ENCODE results near the gene TTC13. TPM values are rescaled to one million over a fixed set of nuclear protein-coding genes. Genes with fewer than 3 reads are reported as not detected.

The TTC13 gene
- total RNA-seq, 3 donors from 2014 or later, result 20.5 to 26.6 (median 22.0) TPM

DNA sequence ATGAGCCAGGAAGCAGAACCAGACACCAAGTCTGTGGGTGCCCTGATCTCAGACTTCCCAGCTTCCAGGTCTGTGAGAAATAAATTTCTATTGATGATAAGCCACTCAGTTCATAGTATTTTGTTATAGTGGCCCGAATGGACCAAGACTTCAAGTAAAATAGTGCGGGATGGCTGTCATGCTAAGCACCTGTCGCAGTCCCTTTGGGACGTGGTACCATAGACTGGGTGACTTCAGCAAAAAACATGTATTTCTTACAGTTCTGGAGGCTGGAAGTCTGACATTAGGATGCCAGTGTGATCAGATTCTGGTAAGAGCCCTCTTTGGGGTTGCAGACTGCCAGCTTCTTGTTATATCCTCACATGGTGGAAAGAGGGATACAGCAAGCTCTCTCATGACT lies 107.7 kb downstream of the TTC13 start:
- no peaks in the 10 kb centered on the region for H3K27me3 ChIP-seq
- no peak for DNase-seq (ENCODE audit: low spot score in 2 of 2)
- TF ChIP-seq POLR2A (IDR thresholded peaks at IDR 0.05) (no peak), POLR2AphosphoS5 (IDR thresholded peaks at IDR 0.05) (no peak)
- TF ChIP-seq, protein P1, sequence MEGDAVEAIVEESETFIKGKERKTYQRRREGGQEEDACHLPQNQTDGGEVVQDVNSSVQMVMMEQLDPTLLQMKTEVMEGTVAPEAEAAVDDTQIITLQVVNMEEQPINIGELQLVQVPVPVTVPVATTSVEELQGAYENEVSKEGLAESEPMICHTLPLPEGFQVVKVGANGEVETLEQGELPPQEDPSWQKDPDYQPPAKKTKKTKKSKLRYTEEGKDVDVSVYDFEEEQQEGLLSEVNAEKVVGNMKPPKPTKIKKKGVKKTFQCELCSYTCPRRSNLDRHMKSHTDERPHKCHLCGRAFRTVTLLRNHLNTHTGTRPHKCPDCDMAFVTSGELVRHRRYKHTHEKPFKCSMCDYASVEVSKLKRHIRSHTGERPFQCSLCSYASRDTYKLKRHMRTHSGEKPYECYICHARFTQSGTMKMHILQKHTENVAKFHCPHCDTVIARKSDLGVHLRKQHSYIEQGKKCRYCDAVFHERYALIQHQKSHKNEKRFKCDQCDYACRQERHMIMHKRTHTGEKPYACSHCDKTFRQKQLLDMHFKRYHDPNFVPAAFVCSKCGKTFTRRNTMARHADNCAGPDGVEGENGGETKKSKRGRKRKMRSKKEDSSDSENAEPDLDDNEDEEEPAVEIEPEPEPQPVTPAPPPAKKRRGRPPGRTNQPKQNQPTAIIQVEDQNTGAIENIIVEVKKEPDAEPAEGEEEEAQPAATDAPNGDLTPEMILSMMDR (IDR thresholded peaks at IDR 0.05), result no peak
- H3K27ac ChIP-seq, result no peak overlapping the region
- intact Hi-C loops (cut with DNase I; ENCODE audit: low total_unique reads), result no loop called here
- H3K36me3 ChIP-seq, result no peaks in the 10 kb centered on the region
- H3K4me1 ChIP-seq, result peaks cover 2 to 7% of the 10 kb centered on the region in 2 donors
- no peaks in the 10 kb centered on the region for H3K9me3 ChIP-seq
- no peak overlapping the region for H3K4me3 ChIP-seq

- peaks cover 2 to 13% of the 10 kb centered on the region in 2 donors for H3K4me1 ChIP-seq
- no peaks in the 10 kb centered on the region for H3K36me3 ChIP-seq
- peak overlapping the region; percentile 95 to 96 for H3K27ac ChIP-seq
- no peak for DNase-seq (ENCODE audit: low spot score in 2 of 2)
- TF ChIP-seq, protein P1 (IDR thresholded peaks at IDR 0.05), result no peak
- no peak for TF ChIP-seq POLR2A (IDR thresholded peaks at IDR 0.05)
- no peak for TF ChIP-seq POLR2AphosphoS5 (IDR thresholded peaks at IDR 0.05)
- no peaks in the 10 kb centered on the region for H3K9me3 ChIP-seq
- no peaks in the 10 kb centered on the region for H3K27me3 ChIP-seq
- intact Hi-C loops (cut with DNase I; ENCODE audit: low total_unique reads), result no loop called here
- H3K4me3 ChIP-seq, result peak overlapping the region in 1 of 3 donors; percentile 91
These were observed 109.2 kb downstream of the TTC13 start for GRCh38 chr1:230869500-230869899.

DNA sequence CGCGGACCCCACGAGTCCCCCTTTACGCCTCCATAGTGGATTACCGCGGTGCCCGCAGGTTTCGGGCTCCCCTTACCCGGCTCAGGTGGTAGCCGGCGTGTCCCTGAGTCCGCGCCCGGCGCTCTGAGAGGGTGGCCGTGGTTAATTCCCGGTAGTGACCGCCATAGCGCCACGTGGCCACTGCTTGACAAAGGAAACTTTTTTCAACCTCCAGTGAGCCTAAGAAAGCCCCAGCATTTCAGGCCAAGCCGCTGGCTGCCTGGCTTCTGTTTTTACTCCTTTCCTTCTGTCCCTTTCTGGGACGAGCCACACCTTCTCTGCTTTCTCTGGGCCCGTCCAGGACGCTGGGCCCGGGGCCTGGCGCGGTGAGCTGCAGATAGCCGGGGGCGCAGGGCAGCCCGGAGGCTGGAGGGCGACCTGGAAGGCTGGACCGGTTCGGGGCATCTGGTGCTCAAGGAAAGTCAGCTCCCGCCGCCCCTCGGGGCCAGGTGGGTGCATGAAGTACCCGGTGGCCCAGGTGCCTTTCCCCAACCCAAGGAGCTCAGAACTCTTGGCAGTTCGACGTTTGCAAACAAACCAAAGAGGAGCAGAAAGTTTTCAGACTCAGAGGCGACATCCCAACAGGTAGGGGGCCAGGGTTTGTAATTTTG lies 109.8 kb downstream of the TTC13 start:
- Histone ChIP-seq H3K4me1 (peaks cover 2 to 19% of the 10 kb centered on the region in 2 donors), H3K4me3 (peak overlapping the region; percentile 82 to 98 (median 91)), H3K27ac (peak overlapping the region; percentile 95 to 96), H3K9me3 (no peaks in the 10 kb centered on the region), H3K36me3 (no peaks in the 10 kb centered on the region), H3K27me3 (no peaks in the 10 kb centered on the region)
- TF ChIP-seq, protein P1 (IDR thresholded peaks at IDR 0.05), result no peak
- TF ChIP-seq POLR2AphosphoS5 (IDR thresholded peaks at IDR 0.05) (peak in 2 of 3 donors; percentile 23 to 49), POLR2A (IDR thresholded peaks at IDR 0.05) (no peak)
- intact Hi-C loops (cut with DNase I; ENCODE audit: low total_unique reads), result no loop called here
- peak; percentile 50 to 66 for DNase-seq (ENCODE audit: low spot score in 2 of 2)

DNA sequence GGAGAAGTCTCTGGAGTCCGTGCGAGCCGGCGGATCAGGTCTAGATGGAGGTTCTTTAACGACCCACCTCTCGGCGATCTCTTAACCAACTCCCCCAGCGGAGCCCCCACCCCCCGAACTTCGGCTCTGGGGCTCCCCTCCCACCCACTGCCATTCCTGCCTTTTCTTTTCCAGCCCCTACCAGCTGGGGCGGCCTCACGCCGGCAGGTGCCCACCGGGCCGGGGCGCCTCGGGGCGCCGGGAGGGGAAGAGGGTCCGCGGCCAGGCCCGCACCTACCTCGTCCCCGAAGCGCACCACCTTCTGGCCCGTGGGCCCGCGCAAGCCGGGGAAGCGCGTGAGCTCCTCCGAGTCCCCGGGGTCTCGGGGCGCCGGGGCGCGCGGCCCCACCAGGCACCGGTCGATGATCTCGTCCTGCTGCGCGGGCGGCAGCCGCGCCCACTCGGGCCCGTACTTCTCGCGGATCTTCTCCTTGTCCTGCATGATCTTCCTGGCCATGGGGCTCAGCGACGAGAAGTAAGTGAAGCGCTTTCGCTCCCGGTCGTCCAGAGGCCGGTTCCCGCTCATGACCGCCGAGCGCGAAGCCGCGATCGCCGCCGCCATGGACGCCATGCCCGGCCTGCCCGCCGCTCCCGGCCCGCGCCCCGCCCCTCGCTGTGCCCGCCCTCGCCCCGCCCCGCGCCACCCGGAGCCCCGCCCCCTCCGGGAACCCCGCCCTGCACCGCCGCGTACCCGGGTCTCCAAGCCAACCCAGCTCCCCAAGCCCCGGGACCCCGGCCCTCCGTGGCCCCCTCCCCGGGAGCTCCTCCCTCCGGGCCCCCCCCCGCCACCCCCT lies 110.5 kb downstream of the TTC13 start, which contains the start of gene C1orf198:
Gene C1orf198 (minus strand): TSS at position 619 of the 833 bp plus-strand sequence. CDS start 9 bp downstream, at position 610.
- Histone ChIP-seq H3K27ac (peak within 1 kb of the TSS; percentile 95 to 96), H3K4me3 (peak within 1 kb of the TSS; percentile 82 to 98 (median 91)), H3K9me3 (no peaks in the 10 kb centered on the region), H3K4me1 (peaks cover 2 to 26% of the 10 kb centered on the region in 2 donors), H3K36me3 (no peaks in the 10 kb centered on the region), H3K27me3 (no peaks in the 10 kb centered on the region)
- TF ChIP-seq, protein P1 (IDR thresholded peaks at IDR 0.05), result no peak
- TF ChIP-seq POLR2AphosphoS5 (IDR thresholded peaks at IDR 0.05) (peak; percentile 47 to 77 (median 54)), POLR2A (IDR thresholded peaks at IDR 0.05) (peak; percentile 59)
- peak; percentile 49 to 83 for DNase-seq (ENCODE audit: low spot score in 2 of 2)
- intact Hi-C loops (cut with DNase I; ENCODE audit: low total_unique reads), result no loop called here

Data from breast epithelium (tissue), 4 donors.